GM21360 (cell line): ENCODE data around the gene PAX4.

Experiments used
- ATAC-seq: cut with Tn5 transposase; IDR thresholded peaks from one replicate; pipeline ENCODE4 v1.9.1; 2021; ENCODE audit warnings: mild to moderate bottlenecking, moderate library complexity; ENCODE audit not compliant: unreplicated experiment

Gene PAX4

DNA sequence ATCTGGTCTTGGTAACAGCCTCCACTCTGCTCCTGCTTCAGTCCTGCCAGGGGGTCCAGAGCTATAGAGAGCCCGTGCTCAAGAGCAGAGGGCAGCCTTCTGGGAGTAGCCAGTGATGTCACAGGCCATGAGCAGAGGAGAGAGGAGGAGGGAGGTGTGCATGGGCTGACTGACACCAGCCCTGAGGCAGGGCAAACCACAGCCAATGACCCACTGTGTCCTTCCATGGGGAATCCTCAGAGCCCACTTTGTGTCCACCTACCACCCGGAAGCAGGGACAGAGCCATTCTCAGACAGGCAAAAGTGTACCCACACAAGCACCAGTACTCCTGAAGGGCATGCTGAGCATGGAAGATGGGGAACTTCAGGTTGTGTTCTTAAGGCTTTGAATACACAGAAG is at the start of gene PAX4:
Gene PAX4 (minus strand): TSS at position 101 of the 400 bp plus-strand sequence. CDS start 2,214 bp downstream, outside the sequence.
- ATAC-seq, result no peak

DNA sequence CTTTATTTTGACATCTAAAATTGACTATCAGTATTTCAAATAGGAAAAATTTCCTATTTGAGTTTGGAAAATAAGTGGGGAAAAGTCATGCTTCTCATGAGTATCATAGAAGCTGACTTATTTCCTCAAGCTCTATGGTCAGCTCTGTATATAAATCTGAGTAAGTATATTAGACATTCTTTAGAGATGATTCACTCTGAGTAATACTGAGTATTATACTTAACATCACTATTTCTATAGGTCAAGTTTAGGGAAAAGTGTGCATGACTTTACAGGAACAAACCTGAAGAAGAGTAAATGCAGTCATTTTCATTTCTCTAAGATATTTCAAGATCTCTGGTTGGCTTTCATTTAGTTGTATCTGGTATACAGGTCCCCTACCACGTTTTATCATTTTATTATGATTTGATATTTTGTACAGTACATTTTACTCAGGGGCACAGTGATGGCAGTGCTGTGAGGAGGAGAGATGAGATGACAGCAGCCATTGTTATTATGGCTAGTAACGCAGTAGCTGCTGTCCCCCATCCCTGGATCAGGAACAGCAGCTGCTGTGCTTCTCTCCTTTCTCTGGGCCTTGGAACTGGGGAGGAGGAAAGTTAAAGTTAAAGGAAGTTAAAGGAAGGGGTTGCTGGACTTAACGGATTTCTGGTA is 49.2 kb upstream of the PAX4 start:
- no peak for ATAC-seq

DNA sequence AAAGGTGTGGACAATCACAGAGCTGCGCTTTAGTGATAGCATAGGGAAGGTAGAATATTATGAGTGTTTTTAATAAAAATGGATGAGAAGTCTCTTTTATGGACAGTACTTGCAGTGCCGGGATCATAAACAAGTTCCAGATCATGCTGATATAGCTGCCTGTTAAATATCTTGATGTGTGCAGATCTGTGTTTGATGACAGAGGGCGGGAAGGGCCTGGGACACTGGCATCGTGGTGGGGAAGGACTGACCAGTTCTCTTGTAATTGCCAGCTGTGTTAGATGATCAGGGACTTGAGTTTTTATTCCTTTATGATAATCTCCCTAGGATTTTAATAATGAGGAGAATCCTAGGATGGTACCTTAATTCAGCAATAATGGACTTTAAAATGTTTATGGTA is 48.7 kb upstream of the PAX4 start:
- ATAC-seq, result no peak

GRCh38 chr7:127665922-127666321 is 48.0 kb upstream of the PAX4 start:
- ATAC-seq, result no peak

DNA sequence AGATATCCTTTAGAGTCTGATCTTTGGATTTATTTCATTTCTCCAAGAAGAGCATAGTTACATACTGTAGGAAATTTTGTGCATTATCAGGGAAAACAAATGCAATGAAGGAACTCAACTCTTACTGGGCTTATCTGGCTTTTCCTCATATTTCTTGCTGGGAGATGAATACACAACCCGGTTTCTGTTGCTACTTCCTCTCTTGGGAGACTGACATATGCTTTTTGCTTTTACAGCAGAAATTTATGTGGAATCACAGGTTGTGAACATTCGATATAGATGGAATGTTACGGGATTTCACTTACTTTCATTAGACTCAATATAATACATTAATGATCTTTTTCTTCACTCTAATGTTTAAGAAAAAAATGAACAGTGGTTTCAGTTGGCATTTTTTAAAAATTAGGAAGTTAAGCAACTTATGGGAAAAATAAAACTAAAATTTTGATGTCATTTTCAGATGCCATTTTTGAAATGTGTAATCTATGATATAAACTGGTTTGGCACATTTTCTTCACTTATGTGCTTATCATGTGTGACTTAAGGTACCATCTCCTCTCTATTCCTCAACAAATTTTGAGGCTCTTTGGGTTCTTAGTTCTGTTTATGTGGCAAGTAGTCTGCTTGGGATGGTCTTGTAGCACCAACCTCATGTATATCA is 41.2 kb upstream of the PAX4 start:
- no peak for ATAC-seq

DNA sequence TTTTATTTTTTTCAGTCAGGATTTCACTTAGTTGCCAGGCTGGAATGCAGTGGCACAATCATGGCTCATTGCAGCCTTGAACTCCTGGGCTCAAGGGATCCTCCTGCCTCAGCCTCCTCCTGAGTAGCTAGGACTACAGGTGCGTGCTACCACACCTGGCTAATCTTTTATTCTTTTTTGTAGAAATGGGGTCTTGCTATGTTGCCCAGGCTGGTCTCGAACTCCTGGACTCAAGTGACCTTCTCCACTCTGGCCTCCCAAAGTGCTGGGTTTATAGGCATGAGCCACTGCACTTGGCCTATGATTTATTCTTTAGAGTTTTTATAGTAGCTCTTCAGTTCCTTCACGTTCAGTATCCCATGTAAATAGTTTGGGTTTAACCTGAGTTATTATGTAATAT is 39.6 kb upstream of the PAX4 start:
- ATAC-seq, result no peak

DNA sequence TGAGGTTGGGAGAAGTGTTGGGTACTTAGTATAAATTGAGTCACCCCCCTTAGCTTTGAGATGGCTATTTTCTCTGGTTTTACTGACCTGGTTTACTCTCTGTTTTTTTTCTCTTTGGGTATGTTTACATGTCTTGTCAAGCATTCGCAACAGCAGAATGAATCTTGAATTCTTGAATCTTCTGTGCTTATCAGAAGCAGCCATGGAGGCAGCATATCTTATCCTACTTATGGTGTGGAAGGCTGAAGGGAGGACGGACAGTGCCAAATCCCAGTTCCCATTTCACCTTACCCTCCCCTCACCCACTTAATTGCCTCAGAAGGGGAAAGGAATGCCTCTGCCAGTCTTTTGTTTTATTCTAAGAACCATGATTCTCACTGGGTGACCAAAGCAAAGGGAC is 37.8 kb upstream of the PAX4 start:
- ATAC-seq, result no peak

GRCh38 chr7:127654404-127655394 is 36.8 kb upstream of the PAX4 start:
- no peak for ATAC-seq

GRCh38 chr7:127653396-127653795 is 35.5 kb upstream of the PAX4 start:
- no peak for ATAC-seq

DNA sequence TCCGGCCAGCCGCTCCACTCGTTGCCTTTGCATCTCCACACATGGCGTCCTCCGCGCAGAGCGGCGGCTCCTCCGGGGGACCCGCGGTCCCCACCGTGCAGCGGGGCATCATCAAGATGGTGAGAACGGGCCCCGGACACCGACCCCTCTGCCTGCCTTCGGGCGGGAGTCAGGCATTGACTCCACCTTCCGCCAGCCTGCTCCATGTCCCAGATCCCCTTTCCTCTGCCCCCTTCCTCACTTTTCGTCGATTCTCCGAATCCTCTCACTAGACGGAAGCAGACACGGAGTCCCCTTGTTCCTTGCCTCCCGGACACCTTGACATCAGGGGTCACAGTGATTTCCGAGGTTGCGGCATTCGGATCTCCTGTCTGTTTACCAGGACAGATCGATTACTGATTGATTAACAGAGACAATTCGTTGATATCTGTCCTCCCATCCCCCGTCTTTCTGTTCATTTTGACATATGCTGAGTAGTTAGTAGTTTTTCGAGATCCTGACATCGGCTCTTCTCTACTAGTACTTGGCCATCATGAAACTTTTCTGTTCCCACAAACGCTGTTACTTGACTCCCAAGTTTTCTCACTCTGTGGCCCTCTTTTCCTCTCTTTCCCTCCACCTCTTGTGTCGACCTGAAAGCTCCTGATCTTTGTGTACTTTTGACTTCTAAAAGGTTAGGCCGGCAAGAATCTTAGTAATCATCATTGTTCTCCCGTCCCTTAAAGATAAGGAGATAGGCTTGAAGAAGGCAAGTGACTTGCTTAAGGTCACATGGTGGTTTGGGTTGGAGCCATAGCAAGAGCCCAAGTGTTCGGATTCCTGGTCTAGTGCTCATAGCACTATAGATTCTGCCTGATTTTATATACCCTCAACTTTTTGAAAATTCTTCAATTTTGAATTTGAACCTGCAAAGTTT is 34.6 kb upstream of the PAX4 start:
- ATAC-seq, result peak; percentile 8

DNA sequence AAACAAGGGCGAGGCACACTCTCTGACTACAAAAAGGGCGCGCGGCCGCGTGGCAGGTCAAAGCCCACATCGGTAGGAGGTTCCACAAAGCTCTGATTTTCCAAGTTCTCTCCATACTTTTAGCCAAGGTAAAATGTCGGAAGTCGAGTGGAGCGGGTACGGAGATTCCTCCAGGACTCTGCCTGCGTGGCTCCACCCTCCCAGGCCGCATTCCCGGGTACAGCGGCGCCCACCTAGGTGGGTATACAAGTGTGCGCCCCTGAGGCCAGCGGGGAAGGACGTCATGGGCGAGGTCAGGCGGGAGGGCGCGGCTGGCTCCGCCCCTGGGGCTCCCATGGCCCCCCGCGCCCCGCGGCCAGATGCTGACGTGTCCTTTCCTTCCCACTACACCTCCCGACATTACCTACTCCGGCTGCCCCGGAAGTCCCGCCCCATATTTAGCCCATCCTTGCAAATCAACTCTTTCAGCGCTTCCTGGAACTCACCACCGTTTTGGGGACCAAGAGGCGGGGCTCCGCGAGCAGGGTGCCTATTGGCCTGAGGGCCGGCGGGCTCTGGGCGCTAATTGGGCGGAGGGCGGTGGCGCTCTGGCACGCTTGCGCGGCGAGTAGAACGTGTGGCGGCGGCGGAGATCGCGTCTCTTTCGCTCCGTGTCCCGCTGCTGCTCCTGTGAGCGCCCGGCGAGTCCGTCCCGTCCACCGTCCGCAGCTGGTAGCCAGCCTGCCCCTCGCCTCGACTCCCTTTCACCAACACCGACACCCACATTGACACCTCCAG is 33.8 kb upstream of the PAX4 start, which contains the start of gene SND1:
Gene SND1 (plus strand): TSS at position 639 of the 777 bp plus-strand sequence. CDS start 180 bp downstream, outside the sequence.
- ATAC-seq, result peak; percentile 96

DNA sequence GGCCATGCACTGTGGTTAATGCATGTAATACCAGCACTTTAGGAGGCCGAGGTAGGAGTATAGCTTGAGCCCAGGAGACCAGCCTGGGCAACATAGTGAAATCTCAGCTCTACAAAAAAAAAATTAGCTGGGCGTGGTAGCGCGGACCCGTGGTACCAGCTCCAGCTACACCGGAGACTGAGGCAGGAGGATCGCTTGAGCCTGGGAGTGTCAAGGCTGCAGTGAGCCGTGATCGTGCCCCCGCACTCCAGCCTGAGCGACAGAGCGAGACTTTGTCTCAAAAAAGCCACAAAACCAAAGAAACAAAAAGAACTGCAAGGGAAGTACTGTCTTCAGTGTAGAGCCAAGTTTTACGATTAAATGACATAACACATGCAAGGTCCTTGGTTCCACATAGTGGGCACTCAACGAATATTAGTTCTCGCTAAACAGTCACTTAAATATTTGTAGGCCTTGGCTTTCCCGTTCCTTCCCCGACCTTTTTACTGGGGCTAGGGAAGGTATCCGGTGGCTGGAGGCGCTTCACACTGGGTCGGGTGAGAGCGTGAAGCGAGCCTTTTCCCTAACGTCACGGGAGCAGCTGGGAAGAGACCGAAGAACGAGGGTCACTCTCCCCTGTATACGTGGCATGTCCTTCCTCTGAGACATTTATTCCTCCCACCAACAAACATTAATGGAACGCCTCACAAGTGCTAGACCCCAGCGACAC is 33.1 kb upstream of the PAX4 start:
- no peak for ATAC-seq

DNA sequence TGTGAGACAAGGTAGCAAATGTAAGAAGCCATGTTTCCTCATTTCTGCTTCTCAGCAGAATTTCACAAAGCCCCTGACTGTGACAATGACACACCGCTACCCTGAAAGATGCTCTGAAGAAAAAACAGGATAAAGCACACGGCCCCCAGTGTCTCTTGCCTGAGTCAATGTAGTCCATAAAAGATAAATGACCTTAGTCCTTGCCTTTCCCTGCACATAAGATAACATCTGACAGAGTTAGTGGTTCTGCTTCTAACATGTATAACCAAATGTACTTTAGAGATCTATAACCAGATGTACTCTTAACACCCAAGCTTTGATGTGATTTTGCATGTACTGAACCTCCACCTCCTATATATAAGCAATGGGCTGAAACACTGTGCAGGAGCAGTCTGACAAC is 31.0 kb upstream of the PAX4 start:
- no peak for ATAC-seq

DNA sequence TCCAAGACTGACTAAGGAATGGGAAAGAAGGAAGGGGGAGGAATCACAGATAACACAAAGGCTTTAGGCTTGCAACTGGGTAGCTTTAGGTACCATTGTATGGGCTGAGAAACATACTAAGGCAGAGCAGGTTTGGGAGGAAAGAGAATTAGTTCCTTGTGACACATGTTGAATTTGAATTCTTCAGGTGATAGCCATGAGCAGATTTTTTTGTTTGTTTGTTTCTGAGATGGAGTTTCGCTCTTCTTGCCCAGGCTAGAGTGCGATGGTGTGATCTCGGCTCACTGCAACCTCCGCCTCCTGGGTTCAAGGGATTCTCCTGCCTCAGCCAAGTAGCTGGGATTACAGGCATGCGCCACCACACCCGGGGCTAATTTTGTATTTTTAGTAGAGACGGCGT is 29.7 kb upstream of the PAX4 start:
- no peak for ATAC-seq

- no peak for ATAC-seq
Measured at GRCh38 chr7:127644484-127644883, 26.5 kb upstream of the PAX4 start.

- no peak for ATAC-seq
Measured at GRCh38 chr7:127638197-127638596, 20.3 kb upstream of the PAX4 start.

GRCh38 chr7:127635659-127636285 is 17.8 kb upstream of the PAX4 start:
- ATAC-seq, result no peak

GRCh38 chr7:127632276-127632910 is 14.5 kb upstream of the PAX4 start:
- no peak for ATAC-seq
